Breast epithelium (tissue), 4 donors: ENCODE results near the gene TMEM91. TPM values are rescaled to one million over a fixed set of nuclear protein-coding genes. Genes with fewer than 3 reads are reported as not detected.
"Not testable (repeated sequence)": the region's sequence is repeated elsewhere in the genome, so short reads cannot be mapped to it uniquely, and the experiment has no call there.

Source experiments
- DNase-seq, 2 donors: peaks; one replicate each; pipeline ENCODE4 v3.0.0-alpha.2; 2019; ENCODE audit warnings: low spot score in 2 of 2
- H3K27ac ChIP-seq, 2 donors: fragments of 200-600 bp; sonication (generic) in 1 of 2; one replicate each; pipeline ENCODE4 v1.5.1; 2016 to 2019; ENCODE audit warnings: mild to moderate bottlenecking in 1 of 2
- H3K27me3 ChIP-seq, 2 donors: fragments of 200-600 bp; sonication (generic) in 1 of 2; one replicate each; pipeline versions ENCODE4 v1.5.1 to v1.6.0; 2017 to 2019; ENCODE audit warnings: control low read depth in 1 of 2, mild to moderate bottlenecking in 1 of 2
- H3K36me3 ChIP-seq: fragments of 200-600 bp; one replicate; pipeline ENCODE4 v1.5.1; 2019
- H3K4me1 ChIP-seq, 2 donors: fragments of 200-600 bp; sonication (generic); one replicate each; pipeline ENCODE4 v1.5.1; 2016 to 2019; ENCODE audit warnings: control low read depth in 1 of 2
- H3K4me3 ChIP-seq, 3 donors: fragments of 200-600 bp; sonication (generic); 1 replicate in 2 of 3; 2 replicates in 1 of 3; pipeline ENCODE4 v1.5.1; 2016 to 2019; ENCODE audit warnings: mild to moderate bottlenecking in 3 of 3, moderate library complexity in 2 of 3
- H3K9me3 ChIP-seq, 2 donors: fragments of 200-600 bp; sonication (generic) in 1 of 2; one replicate each; pipeline ENCODE4 v1.5.1; 2016 to 2019; ENCODE audit warnings: control low read depth in 1 of 2
- CTCF ChIP-seq, 3 donors: fragments of 450-650 bp; IDR thresholded peaks; one replicate each; pipeline ENCODE4 v1.5.1; 2016 to 2017; ENCODE audit warnings: antibody characterized with exemption in 3 of 3, mild to moderate bottlenecking in 3 of 3, moderate library complexity in 3 of 3
- POLR2A ChIP-seq: fragments of 450-650 bp; IDR thresholded peaks from one replicate; pipeline ENCODE4 v1.6.1; 2016; ENCODE audit warnings: antibody characterized with exemption, mild to moderate bottlenecking, moderate library complexity
- POLR2AphosphoS5 ChIP-seq, 3 donors: sonication (generic); formaldehyde crosslinking; IDR thresholded peaks; one replicate each; pipeline ENCODE4 v1.6.1; 2017; ENCODE audit warnings: antibody characterized with exemption in 3 of 3
- intact Hi-C: fragments of 100-400 bp; cut with DNase I; formaldehyde crosslinking; loops from one replicate; pipeline ENCODE4 v1.15.1; 2023; ENCODE audit warnings: low total_unique reads
- total RNA-seq, 3 donors: library from RNA; depleted of rRNA; stranded (reverse); fragments of >200 nt; gene quantifications; one replicate each; pipeline ENCODE4 v1.1.0, GENCODE V29; 2016

TMEM91 gene
- total RNA-seq, 3 donors from 2014 or later = 15.7 to 29.2 (median 17.0) TPM

GRCh38 chr19:41364524-41365391 lies 11.6 kb upstream of the TMEM91 start:
- Histone ChIP-seq H3K9me3 (no peaks in the 10 kb centered on the region), H3K36me3 (no peaks in the 10 kb centered on the region), H3K27ac (peak overlapping the region; percentile 97 to 99), H3K27me3 (no peaks in the 10 kb centered on the region), H3K4me3 (peak overlapping the region; percentile 74 to 85 (median 75)), H3K4me1 (no peaks in the 10 kb centered on the region)
- DNase-seq = no peak
- intact Hi-C loops = no loop called here
- TF ChIP-seq POLR2AphosphoS5 (IDR thresholded peaks at IDR 0.05) (no peak), POLR2A (no peak), CTCF (IDR thresholded peaks at IDR 0.05) (no peak)

- TF ChIP-seq POLR2AphosphoS5 (IDR thresholded peaks at IDR 0.05) = no peak
- no peak for TF ChIP-seq CTCF (IDR thresholded peaks at IDR 0.05)
- no peak for TF ChIP-seq POLR2A
- DNase-seq = no peak
- no peaks in the 10 kb centered on the region for H3K27me3 ChIP-seq
- H3K27ac ChIP-seq = no peak overlapping the region
- no peaks in the 10 kb centered on the region for H3K9me3 ChIP-seq
- no peaks in the 10 kb centered on the region for H3K36me3 ChIP-seq
- no peaks in the 10 kb centered on the region for H3K4me1 ChIP-seq
- no peak overlapping the region for H3K4me3 ChIP-seq
- intact Hi-C loops = no loop called here
Observed at GRCh38 chr19:41366089-41366488, 10.2 kb upstream of the TMEM91 start.

- intact Hi-C loops = no loop called here
- DNase-seq = no peak
- no peaks in the 10 kb centered on the region for H3K9me3 ChIP-seq
- no peak overlapping the region for H3K4me3 ChIP-seq
- H3K4me1 ChIP-seq = no peaks in the 10 kb centered on the region
- no peak for TF ChIP-seq POLR2AphosphoS5 (IDR thresholded peaks at IDR 0.05)
- no peak for TF ChIP-seq POLR2A
- TF ChIP-seq CTCF (IDR thresholded peaks at IDR 0.05) = no peak
- H3K36me3 ChIP-seq = no peaks in the 10 kb centered on the region
- H3K27me3 ChIP-seq = no peaks in the 10 kb centered on the region
- H3K27ac ChIP-seq = no peak overlapping the region
Observed at GRCh38 chr19:41367848-41368301, 8.5 kb upstream of the TMEM91 start.

- H3K36me3 ChIP-seq = no peaks in the 10 kb centered on the region
- no peaks in the 10 kb centered on the region for H3K27me3 ChIP-seq
- H3K9me3 ChIP-seq = no peaks in the 10 kb centered on the region
- peaks cover 6 to 7% of the 10 kb centered on the region in 2 donors for H3K4me1 ChIP-seq
- intact Hi-C loops = no loop called here
- TF ChIP-seq POLR2AphosphoS5 (IDR thresholded peaks at IDR 0.05) (no peak), CTCF (IDR thresholded peaks at IDR 0.05) (no peak), POLR2A (no peak)
- DNase-seq = no peak
- H3K27ac ChIP-seq = no peak overlapping the region
- H3K4me3 ChIP-seq = no peak overlapping the region
Observed at GRCh38 chr19:41369769-41370168, 6.6 kb upstream of the TMEM91 start.

- H3K36me3 ChIP-seq, H3K27ac ChIP-seq, H3K27me3 ChIP-seq, intact Hi-C loops, H3K4me3 ChIP-seq, DNase-seq, H3K9me3 ChIP-seq: not testable (repeated sequence)
- H3K4me1 ChIP-seq = peaks cover 6 to 14% of the 10 kb centered on the region in 2 donors
Observed at GRCh38 chr19:41371119-41371518, 5.2 kb upstream of the TMEM91 start.
